Neural cell (in vitro differentiated cells): ENCODE results near the gene HS6ST3. TPM values are rescaled to one million over a fixed set of nuclear protein-coding genes. Genes with fewer than 3 reads are reported as not detected.
A peak's percentile ranks its signal among the peaks of the same experiment; 100 is the strongest.

ENCODE experiments used
- H2AFZ ChIP-seq: fragments of 200-600, 300-800 bp; sonication (generic), shearing (Covaris generic); 2 replicates; pipeline ENCODE4 v1.6.0; 2014; ENCODE audit warnings: low read depth, mild to moderate bottlenecking, antibody characterized with exemption, low read length, moderate library complexity
- H3F3A ChIP-seq: fragments of 200-600 bp; shearing (Covaris generic); 2 replicates; pipeline ENCODE4 v1.6.1; 2016; ENCODE audit warnings: mild to moderate bottlenecking, moderate library complexity, mixed read lengths, antibody characterized with exemption, low read length; ENCODE audit not compliant: insufficient read depth, poor library complexity, severe bottlenecking
- H3K27ac ChIP-seq: fragments of 200-600, 300-800 bp; sonication (generic), shearing (Covaris generic); 2 replicates; pipeline ENCODE4 v1.5.1; 2014; ENCODE audit warnings: mild to moderate bottlenecking, low read length, moderate library complexity
- H3K27me3 ChIP-seq: fragments of 300-800, 200-600 bp; sonication (generic), shearing (Covaris generic); 2 replicates; pipeline ENCODE4 v1.6.0; 2014; ENCODE audit warnings: mild to moderate bottlenecking, low read depth, low read length, moderate library complexity; ENCODE audit not compliant: insufficient read depth
- H3K36me3 ChIP-seq: fragments of 300-800, 200-600 bp; sonication (generic), shearing (Covaris generic); 2 replicates; pipeline ENCODE4 v1.5.1; 2014; ENCODE audit warnings: mild to moderate bottlenecking, antibody characterized with exemption, low read length, moderate library complexity; ENCODE audit not compliant: insufficient read depth
- H3K4me2 ChIP-seq: fragments of 300-800, 200-600 bp; sonication (generic), shearing (Covaris generic); 2 replicates; pipeline ENCODE4 v1.6.0; 2014; ENCODE audit warnings: mild to moderate bottlenecking, low read length
- H3K4me3 ChIP-seq: fragments of 300-800, 200-600 bp; sonication (generic), shearing (Covaris generic); 2 replicates; pipeline ENCODE4 v1.5.1; 2014; ENCODE audit warnings: mild to moderate bottlenecking, low read length, moderate library complexity
- H3K79me2 ChIP-seq: fragments of 200-600 bp; shearing (Covaris generic); replicated peaks from 2 replicates; pipeline ENCODE4 v1.6.0; 2014; ENCODE audit warnings: mild to moderate bottlenecking, low read length, moderate library complexity; ENCODE audit not compliant: insufficient read depth
- H3K9ac ChIP-seq: fragments of 300-800, 200-600 bp; sonication (generic), shearing (Covaris generic); 2 replicates; pipeline ENCODE4 v1.6.1; 2016; ENCODE audit warnings: mild to moderate bottlenecking, low read length, mixed read lengths
- H3K9me2 ChIP-seq: fragments of 200-600 bp; shearing (Covaris generic); 2 replicates; pipeline ENCODE4 v1.6.1; 2016; ENCODE audit warnings: mild to moderate bottlenecking, low read length, mixed read lengths; ENCODE audit not compliant: insufficient read depth
- H3K9me3 ChIP-seq: fragments of 200-600, 300-800 bp; sonication (generic), shearing (Covaris generic); 2 replicates; pipeline ENCODE4 v1.6.1; 2016; ENCODE audit warnings: mild to moderate bottlenecking, mixed run types, low read length, moderate library complexity, mixed read lengths
- H4K20me1 ChIP-seq: fragments of 200-600 bp; shearing (Covaris generic); 2 replicates; pipeline ENCODE4 v1.6.1; 2016; ENCODE audit warnings: mild to moderate bottlenecking, mixed run types; ENCODE audit not compliant: insufficient read depth
- EP300 ChIP-seq: fragments of 450-650 bp; conservative IDR thresholded peaks from 2 replicates; pipeline ENCODE4 v1.6.1; 2014; ENCODE audit warnings: antibody characterized with exemption, mild to moderate bottlenecking, moderate library complexity; ENCODE audit not compliant: poor library complexity, severe bottlenecking
- EZH2 ChIP-seq: fragments of 200-600, 300-800 bp; shearing (Covaris generic), sonication (generic); IDR thresholded peaks from 2 replicates; pipeline ENCODE4 v1.6.1; 2014; ENCODE audit warnings: antibody characterized with exemption, low read length, borderline replicate concordance, mild to moderate bottlenecking; ENCODE audit not compliant: insufficient read depth, poor library complexity, severe bottlenecking
- MXI1 ChIP-seq: fragments of 450-650 bp; conservative IDR thresholded peaks from 2 replicates; pipeline ENCODE4 v1.6.1; 2014; ENCODE audit warnings: antibody characterized with exemption, mild to moderate bottlenecking; ENCODE audit not compliant: poor library complexity, severe bottlenecking
- POLR2AphosphoS5 ChIP-seq: IDR thresholded peaks from 2 replicates; pipeline ENCODE4 v1.6.1; 2012
- RAD21 ChIP-seq: fragments of 450-650 bp; conservative IDR thresholded peaks from 2 replicates; pipeline ENCODE4 v1.6.1; 2014; ENCODE audit warnings: antibody characterized with exemption, mild to moderate bottlenecking, moderate library complexity
- REST ChIP-seq: IDR thresholded peaks from 2 replicates; pipeline ENCODE4 v1.6.1; 2012; ENCODE audit warnings: borderline replicate concordance
- SMC3 ChIP-seq: fragments of 450-650 bp; conservative IDR thresholded peaks from 2 replicates; pipeline ENCODE4 v1.6.1; 2014; ENCODE audit warnings: antibody characterized with exemption, mild to moderate bottlenecking, moderate library complexity; ENCODE audit not compliant: poor library complexity
- TAF1 ChIP-seq: IDR thresholded peaks from 2 replicates; pipeline ENCODE4 v1.6.1; 2012; ENCODE audit warnings: low read depth
- polyA plus RNA-seq: library from polyadenylated mRNA; depleted of rRNA; stranded (reverse); fragments of >200 nt; gene quantifications from 2 replicates; pipeline ENCODE4 v1.2.3, GENCODE V29; 2014
- TF ChIP-seq, protein P1 (sequence below): fragments of 450-650 bp; IDR thresholded peaks from 2 replicates; pipeline ENCODE4 v1.5.1; 2014; ENCODE audit warnings: antibody characterized with exemption, mild to moderate bottlenecking, moderate library complexity; ENCODE audit not compliant: poor library complexity, severe bottlenecking

The HS6ST3 gene
- polyA plus RNA-seq, 1 donor from 2014 or later, result 10.9 TPM

DNA sequence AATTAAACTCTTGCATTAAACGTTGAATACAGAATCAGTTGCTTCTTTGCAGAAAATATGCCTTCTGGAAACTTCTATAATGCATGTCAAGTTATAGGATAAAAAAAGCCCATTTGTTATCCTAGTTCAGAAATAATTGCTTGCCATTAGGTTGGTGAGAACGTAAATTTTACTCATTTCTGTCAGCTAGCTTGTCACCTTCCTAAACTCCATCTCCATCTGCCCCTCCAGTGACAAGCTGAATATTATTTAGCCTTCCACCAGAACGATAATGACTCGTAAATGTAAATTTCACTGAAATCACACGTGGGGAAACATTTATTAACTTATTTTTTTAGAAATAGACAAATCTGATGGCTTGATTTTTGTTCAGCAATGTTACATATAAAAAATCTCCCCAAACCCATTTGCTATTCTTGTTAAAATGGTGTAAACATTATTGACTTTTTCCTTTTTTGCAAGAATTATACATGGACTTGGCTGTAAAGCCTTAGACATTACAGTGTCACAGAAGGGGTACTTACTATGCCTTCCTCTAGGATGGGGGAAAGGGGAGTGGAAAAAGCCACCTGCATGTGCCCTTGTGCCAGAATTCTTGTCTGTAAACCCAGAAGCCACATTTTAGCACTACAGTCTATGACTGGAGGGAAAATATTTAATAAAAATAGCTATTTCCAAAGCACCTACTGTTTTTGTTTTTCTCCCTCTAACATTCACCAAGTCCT, 577.5 kb downstream of the HS6ST3 start:
- no peaks in the 10 kb centered on the region for H3K27me3 ChIP-seq
- no peaks in the 10 kb centered on the region for H3K9me2 ChIP-seq
- no peaks in the 10 kb centered on the region for H3F3A ChIP-seq
- H3K79me2 ChIP-seq, result no peaks in the 10 kb centered on the region
- peaks cover 5% of the 10 kb centered on the region for H3K9me3 ChIP-seq
- H3K9ac ChIP-seq, result no peak overlapping the region
- no peaks in the 10 kb centered on the region for H3K36me3 ChIP-seq
- H3K4me2 ChIP-seq, result peak overlapping the region; percentile 42
- H4K20me1 ChIP-seq, result no peaks in the 10 kb centered on the region
- H3K27ac ChIP-seq, result peak overlapping the region; percentile 56
- TF ChIP-seq SMC3, result no peak
- peak; percentile 48 for TF ChIP-seq POLR2AphosphoS5
- TF ChIP-seq TAF1, result no peak
- peak; percentile 86 for TF ChIP-seq EP300
- no peak for TF ChIP-seq RAD21
- no peak for TF ChIP-seq MXI1
- H3K4me3 ChIP-seq, result no peak overlapping the region
- H2AFZ ChIP-seq, result no peak overlapping the region

- Histone ChIP-seq H2AFZ (no peak overlapping the region), H3K36me3 (no peaks in the 10 kb centered on the region), H3K4me3 (no peak overlapping the region), H3K27ac (no peak overlapping the region), H3K79me2 (no peaks in the 10 kb centered on the region), H3F3A (no peaks in the 10 kb centered on the region), H3K9me3 (no peaks in the 10 kb centered on the region), H3K9ac (no peak overlapping the region), H4K20me1 (no peaks in the 10 kb centered on the region), H3K9me2 (no peaks in the 10 kb centered on the region), H3K4me2 (no peak overlapping the region), H3K27me3 (no peaks in the 10 kb centered on the region)
- no peak for TF ChIP-seq RAD21
- TF ChIP-seq, protein P1, sequence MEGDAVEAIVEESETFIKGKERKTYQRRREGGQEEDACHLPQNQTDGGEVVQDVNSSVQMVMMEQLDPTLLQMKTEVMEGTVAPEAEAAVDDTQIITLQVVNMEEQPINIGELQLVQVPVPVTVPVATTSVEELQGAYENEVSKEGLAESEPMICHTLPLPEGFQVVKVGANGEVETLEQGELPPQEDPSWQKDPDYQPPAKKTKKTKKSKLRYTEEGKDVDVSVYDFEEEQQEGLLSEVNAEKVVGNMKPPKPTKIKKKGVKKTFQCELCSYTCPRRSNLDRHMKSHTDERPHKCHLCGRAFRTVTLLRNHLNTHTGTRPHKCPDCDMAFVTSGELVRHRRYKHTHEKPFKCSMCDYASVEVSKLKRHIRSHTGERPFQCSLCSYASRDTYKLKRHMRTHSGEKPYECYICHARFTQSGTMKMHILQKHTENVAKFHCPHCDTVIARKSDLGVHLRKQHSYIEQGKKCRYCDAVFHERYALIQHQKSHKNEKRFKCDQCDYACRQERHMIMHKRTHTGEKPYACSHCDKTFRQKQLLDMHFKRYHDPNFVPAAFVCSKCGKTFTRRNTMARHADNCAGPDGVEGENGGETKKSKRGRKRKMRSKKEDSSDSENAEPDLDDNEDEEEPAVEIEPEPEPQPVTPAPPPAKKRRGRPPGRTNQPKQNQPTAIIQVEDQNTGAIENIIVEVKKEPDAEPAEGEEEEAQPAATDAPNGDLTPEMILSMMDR, result no peak
- TF ChIP-seq REST, result no peak
- TF ChIP-seq SMC3, result no peak
- TF ChIP-seq MXI1, result no peak
- TF ChIP-seq EP300, result no peak
- no peak for TF ChIP-seq EZH2
- TF ChIP-seq TAF1, result no peak
- no peak for TF ChIP-seq POLR2AphosphoS5
Observed at GRCh38 chr13:96671073-96671472, 581.2 kb downstream of the HS6ST3 start.
